Mesodermal cell (in vitro differentiated cells): Measurements from ENCODE around the gene KCP.

Experiments
- H3K27ac ChIP-seq: 2 replicates; pipeline ENCODE4 v1.7.0; 2013; ENCODE audit warnings: mild to moderate bottlenecking, low read depth, low read length, moderate library complexity; ENCODE audit not compliant: severe bottlenecking
- H3K36me3 ChIP-seq: 2 replicates; pipeline ENCODE4 v1.7.1; 2013; ENCODE audit warnings: mild to moderate bottlenecking, low read length, moderate library complexity; ENCODE audit not compliant: control insufficient read depth, insufficient read depth
- H3K4me1 ChIP-seq: one replicate; pipeline ENCODE4 v1.7.1; 2013; ENCODE audit warnings: mild to moderate bottlenecking, low read length; ENCODE audit not compliant: insufficient read depth, control insufficient read depth, poor library complexity, severe bottlenecking
- H3K4me3 ChIP-seq: 2 replicates; pipeline ENCODE4 v1.7.0; 2013; ENCODE audit warnings: low read length, control low read depth, mild to moderate bottlenecking; ENCODE audit not compliant: insufficient read depth, poor library complexity, severe bottlenecking; ENCODE audit errors: extremely low read depth
- H3K9me3 ChIP-seq: 2 replicates; pipeline ENCODE4 v1.7.1; 2013; ENCODE audit warnings: mild to moderate bottlenecking, low read length, moderate library complexity; ENCODE audit not compliant: control insufficient read depth
- WGBS, 2 experiments: methylation state at CpG; one replicate each; pipeline ENCODE4 v1.1.5; 2013; ENCODE audit warnings: missing lambda C conversion rate in 2 of 2; ENCODE audit not compliant: insufficient coverage in 2 of 2; 5-methylcytosine and 5-hydroxymethylcytosine counted together

The KCP gene

DNA sequence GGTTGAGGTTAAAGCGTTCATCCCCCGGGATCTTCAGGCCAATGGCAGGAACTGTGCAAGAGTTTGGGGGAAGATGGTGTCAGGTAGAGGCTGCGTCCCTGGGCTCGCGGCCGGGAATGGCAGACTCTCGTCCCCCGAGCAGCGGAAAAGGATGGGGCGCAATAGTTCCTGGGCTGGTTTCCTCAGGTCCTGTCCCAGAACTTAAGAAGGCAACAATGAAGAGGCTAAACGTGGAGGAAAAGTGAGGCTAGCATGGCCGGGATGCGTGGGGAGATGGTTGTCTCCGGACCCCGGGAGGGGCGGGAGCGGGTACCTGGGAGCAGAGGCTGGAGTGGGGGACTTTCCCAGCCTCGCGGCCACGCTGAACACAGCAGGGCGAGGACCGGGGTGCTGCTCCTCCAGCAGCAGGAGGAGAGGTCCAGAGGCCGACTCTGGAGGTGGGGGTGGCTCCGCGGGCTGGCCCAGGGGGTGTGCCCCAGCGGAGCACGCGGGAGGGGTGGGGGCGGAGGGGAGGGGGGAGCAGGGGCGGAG lies 28.1 kb upstream of the KCP start:
- no peaks in the 10 kb centered on the region for H3K36me3 ChIP-seq
- no peaks in the 10 kb centered on the region for H3K4me1 ChIP-seq
- H3K4me3 ChIP-seq: peak overlapping the region; percentile 22
- H3K9me3 ChIP-seq: no peaks in the 10 kb centered on the region
- H3K27ac ChIP-seq: no peak overlapping the region
- WGBS, 2 experiments: 4 to 5% methylated on average over 18 to 20 of the region's 30 CpGs

DNA sequence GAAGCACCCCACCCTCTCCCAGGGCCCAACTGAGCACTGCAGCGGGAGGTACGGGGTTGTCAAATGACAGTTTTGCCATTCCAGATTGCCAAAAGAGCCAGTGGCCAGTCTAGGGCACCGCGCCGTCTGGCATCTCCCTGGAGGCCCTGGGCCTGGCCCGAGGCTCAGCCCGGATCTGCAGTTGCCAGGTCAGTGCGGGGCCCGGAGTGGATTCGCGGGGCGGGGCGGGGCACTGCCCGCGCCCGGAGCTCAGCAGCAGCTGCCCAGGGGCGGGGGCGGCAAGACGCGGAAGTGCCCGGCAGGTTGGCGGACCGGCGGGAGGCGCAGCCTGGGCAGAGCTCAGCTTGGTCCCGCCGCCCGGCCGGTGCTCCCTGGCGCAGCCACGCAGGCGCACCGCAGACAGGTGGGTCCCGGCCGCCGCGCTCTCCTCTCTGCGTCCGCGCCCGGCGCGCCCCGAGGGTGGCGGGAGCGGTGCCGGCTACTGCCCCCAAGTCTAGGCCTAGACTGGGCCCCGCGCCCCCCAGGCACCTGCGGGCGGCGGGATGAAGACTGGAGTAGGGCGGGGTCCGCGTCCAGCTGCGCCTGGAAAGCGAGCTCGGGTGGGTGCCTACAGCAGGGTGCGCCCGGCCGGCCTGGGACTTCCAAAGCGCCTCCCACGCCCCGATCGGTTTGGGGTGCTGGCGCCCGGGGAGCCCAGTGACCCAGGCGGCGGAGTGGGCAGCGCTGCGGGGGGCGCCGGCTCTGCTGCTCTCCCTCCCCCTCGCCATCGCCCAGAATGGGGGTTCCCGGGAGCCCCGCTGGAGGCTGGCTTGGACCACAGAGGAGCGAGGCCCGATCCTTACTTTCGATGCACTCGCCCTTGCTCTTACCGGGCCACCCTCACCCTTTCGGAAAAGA lies 27.4 kb upstream of the KCP start, which contains the start of gene IRF5:
TSS of gene IRF5 (plus strand) at position 281 of the 897 bp plus-strand sequence. CDS start 4,155 bp downstream, outside the sequence.
- H3K27ac ChIP-seq: no peak within 1 kb of the TSS
- 3 to 6% methylated on average over 55 to 62 of the region's 83 CpGs for WGBS, 2 experiments
- H3K9me3 ChIP-seq: no peaks in the 10 kb centered on the region
- no peaks in the 10 kb centered on the region for H3K4me1 ChIP-seq
- H3K4me3 ChIP-seq: peak within 1 kb of the TSS; percentile 22
- no peaks in the 10 kb centered on the region for H3K36me3 ChIP-seq

DNA sequence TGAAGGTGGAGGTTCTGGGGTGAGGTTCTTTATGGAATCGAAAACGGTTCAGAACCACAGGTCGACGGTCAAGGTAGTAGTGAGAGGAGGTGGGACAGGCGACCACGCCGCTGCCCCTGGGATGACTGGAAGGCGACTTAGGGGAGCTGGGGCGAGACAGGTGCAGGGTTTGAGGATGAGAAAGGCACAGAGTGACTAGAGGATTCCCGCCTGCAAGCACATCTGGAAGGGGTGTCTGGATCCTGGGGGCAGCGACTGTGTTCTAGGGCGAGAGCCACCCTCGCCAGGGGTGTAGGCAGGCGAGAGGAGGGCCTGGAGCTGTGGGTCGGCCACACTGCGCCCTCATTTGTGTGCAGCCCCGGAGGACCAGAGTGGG lies 26.8 kb upstream of the KCP start:
- H3K27ac ChIP-seq: no peak overlapping the region
- H3K4me1 ChIP-seq: no peaks in the 10 kb centered on the region
- WGBS, 2 experiments: 79 to 89% methylated on average over 17 of the region's 17 CpGs
- no peaks in the 10 kb centered on the region for H3K9me3 ChIP-seq
- no peaks in the 10 kb centered on the region for H3K36me3 ChIP-seq
- no peak overlapping the region for H3K4me3 ChIP-seq

GRCh38 chr7:128936798-128937197 lies 26.3 kb upstream of the KCP start:
- H3K36me3 ChIP-seq: no peaks in the 10 kb centered on the region
- H3K27ac ChIP-seq: no peak overlapping the region
- no peaks in the 10 kb centered on the region for H3K9me3 ChIP-seq
- WGBS, 2 experiments: 90 to 100% methylated on average over 2 of the region's 4 CpGs
- no peaks in the 10 kb centered on the region for H3K4me1 ChIP-seq
- no peak overlapping the region for H3K4me3 ChIP-seq

- Histone ChIP-seq H3K4me3 (no peak overlapping the region), H3K9me3 (no peaks in the 10 kb centered on the region), H3K27ac (no peak overlapping the region), H3K36me3 (no peaks in the 10 kb centered on the region), H3K4me1 (no peaks in the 10 kb centered on the region)
- 83 to 94% methylated on average over 5 to 6 of the region's 6 CpGs for WGBS, 2 experiments
These were observed 24.8 kb upstream of the KCP start for GRCh38 chr7:128935342-128935730.

- Histone ChIP-seq H3K4me3 (no peak overlapping the region), H3K36me3 (no peaks in the 10 kb centered on the region), H3K9me3 (no peaks in the 10 kb centered on the region), H3K27ac (no peak overlapping the region), H3K4me1 (no peaks in the 10 kb centered on the region)
- 87 to 98% methylated on average over 8 of the region's 14 CpGs for WGBS, 2 experiments
These were observed 24.1 kb upstream of the KCP start for GRCh38 chr7:128934361-128935341.

- Histone ChIP-seq H3K4me1 (no peaks in the 10 kb centered on the region), H3K4me3 (no peak overlapping the region), H3K36me3 (no peaks in the 10 kb centered on the region), H3K27ac (no peak overlapping the region), H3K9me3 (no peaks in the 10 kb centered on the region)
- 74 to 78% methylated on average over 13 of the region's 15 CpGs for WGBS, 2 experiments
These were observed 22.8 kb upstream of the KCP start for GRCh38 chr7:128933180-128933891.

DNA sequence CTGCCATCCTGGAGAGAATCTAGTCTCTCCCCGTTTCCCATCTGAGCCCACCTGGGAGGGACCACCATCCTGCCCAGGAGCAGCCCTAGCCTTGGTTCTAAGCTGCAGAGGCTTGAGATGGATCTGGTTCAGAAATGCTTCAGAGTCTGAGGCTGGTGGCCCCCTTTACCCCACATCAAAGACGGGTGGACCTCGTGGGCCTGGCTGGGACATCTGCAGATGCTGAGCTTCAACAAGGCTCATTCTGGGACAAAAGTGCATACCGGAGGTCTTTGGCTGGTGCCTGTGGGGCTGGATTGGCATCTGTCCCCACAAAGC lies 22.3 kb upstream of the KCP start:
- Histone ChIP-seq H3K9me3 (no peaks in the 10 kb centered on the region), H3K27ac (no peak overlapping the region), H3K4me3 (no peak overlapping the region), H3K4me1 (no peaks in the 10 kb centered on the region), H3K36me3 (no peaks in the 10 kb centered on the region)
- WGBS, 2 experiments: 84 to 93% methylated on average over 3 to 4 of the region's 4 CpGs

GRCh38 chr7:128931965-128932861 lies 21.7 kb upstream of the KCP start:
- no peaks in the 10 kb centered on the region for H3K36me3 ChIP-seq
- H3K4me3 ChIP-seq: no peak overlapping the region
- no peak overlapping the region for H3K27ac ChIP-seq
- WGBS, 2 experiments: 77 to 91% methylated on average over 7 to 12 of the region's 19 CpGs
- no peaks in the 10 kb centered on the region for H3K4me1 ChIP-seq
- no peaks in the 10 kb centered on the region for H3K9me3 ChIP-seq
